Neutrophil (primary cell): ENCODE results near the gene CLPX.

ENCODE experiments used
- H3K27ac ChIP-seq: fragments of 200-600 bp; sonication (generic); 2 replicates; pipeline ENCODE4 v1.5.1; 2016; ENCODE audit warnings: mild to moderate bottlenecking, moderate library complexity
- H3K27me3 ChIP-seq: fragments of 200-600 bp; sonication (generic); 2 replicates; pipeline ENCODE4 v1.6.0; 2016; ENCODE audit warnings: mild to moderate bottlenecking
- H3K36me3 ChIP-seq: fragments of 200-600 bp; sonication (generic); 2 replicates; pipeline ENCODE4 v1.5.1; 2017
- H3K4me1 ChIP-seq, 2 experiments: fragments of 200-600 bp in 1 of 2; sonication (generic) in 1 of 2; 1 replicate in 1 of 2; 2 replicates in 1 of 2; pipeline versions ENCODE4 v1.5.1 to v1.6.1; 2013 to 2016; ENCODE audit warnings: low read depth in 1 of 2, low read length in 1 of 2, mild to moderate bottlenecking in 1 of 2, moderate library complexity in 1 of 2; ENCODE audit not compliant: control insufficient read depth in 1 of 2, insufficient read depth in 1 of 2
- H3K4me3 ChIP-seq, 2 experiments: fragments of 200-600 bp in 1 of 2; sonication (generic) in 1 of 2; 1 replicate in 1 of 2; 2 replicates in 1 of 2; pipeline ENCODE4 v1.5.1; 2013 to 2016; ENCODE audit warnings: low read depth in 1 of 2, low read length in 1 of 2, mild to moderate bottlenecking in 1 of 2, moderate library complexity in 1 of 2
- H3K9me3 ChIP-seq: fragments of 200-600 bp; sonication (generic); 2 replicates; pipeline ENCODE4 v1.5.1; 2016
- TF ChIP-seq, protein P1 (sequence below): fragments of 200-600 bp; sonication (generic); IDR thresholded peaks from 2 replicates; pipeline ENCODE4 v1.5.1; 2016; ENCODE audit warnings: antibody characterized with exemption

Gene CLPX

GRCh38 chr15:65115086-65115485 is 70.1 kb downstream of the CLPX start, which contains the start of gene UBAP1L:
UBAP1L (minus strand) TSS chr15:65115200; CDS start chr15:65106215, 8,985 bp downstream.
- Histone ChIP-seq H3K4me3 (no peak within 1 kb of the TSS), H3K27me3 (no peaks in the 10 kb centered on the region), H3K36me3 (peaks cover 35% of the 10 kb centered on the region)

GRCh38 chr15:65110676-65111292 is 74.4 kb downstream of the CLPX start:
- Histone ChIP-seq H3K9me3 (no peaks in the 10 kb centered on the region), H3K27ac (no peak overlapping the region), H3K27me3 (no peaks in the 10 kb centered on the region), H3K36me3 (peaks cover 12% of the 10 kb centered on the region), H3K4me1 (no peaks in the 10 kb centered on the region), H3K4me3 (no peak overlapping the region)
- TF ChIP-seq, protein P1, sequence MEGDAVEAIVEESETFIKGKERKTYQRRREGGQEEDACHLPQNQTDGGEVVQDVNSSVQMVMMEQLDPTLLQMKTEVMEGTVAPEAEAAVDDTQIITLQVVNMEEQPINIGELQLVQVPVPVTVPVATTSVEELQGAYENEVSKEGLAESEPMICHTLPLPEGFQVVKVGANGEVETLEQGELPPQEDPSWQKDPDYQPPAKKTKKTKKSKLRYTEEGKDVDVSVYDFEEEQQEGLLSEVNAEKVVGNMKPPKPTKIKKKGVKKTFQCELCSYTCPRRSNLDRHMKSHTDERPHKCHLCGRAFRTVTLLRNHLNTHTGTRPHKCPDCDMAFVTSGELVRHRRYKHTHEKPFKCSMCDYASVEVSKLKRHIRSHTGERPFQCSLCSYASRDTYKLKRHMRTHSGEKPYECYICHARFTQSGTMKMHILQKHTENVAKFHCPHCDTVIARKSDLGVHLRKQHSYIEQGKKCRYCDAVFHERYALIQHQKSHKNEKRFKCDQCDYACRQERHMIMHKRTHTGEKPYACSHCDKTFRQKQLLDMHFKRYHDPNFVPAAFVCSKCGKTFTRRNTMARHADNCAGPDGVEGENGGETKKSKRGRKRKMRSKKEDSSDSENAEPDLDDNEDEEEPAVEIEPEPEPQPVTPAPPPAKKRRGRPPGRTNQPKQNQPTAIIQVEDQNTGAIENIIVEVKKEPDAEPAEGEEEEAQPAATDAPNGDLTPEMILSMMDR = no peak

More at GRCh38 chr15:65115086-65115485, 70.1 kb downstream of the CLPX start, which contains the start of gene UBAP1L:
- Histone ChIP-seq H3K4me1 (no peaks in the 10 kb centered on the region), H3K27ac (no peak within 1 kb of the TSS), H3K9me3 (no peaks in the 10 kb centered on the region)
- TF ChIP-seq, protein P1 = no peak

DNA sequence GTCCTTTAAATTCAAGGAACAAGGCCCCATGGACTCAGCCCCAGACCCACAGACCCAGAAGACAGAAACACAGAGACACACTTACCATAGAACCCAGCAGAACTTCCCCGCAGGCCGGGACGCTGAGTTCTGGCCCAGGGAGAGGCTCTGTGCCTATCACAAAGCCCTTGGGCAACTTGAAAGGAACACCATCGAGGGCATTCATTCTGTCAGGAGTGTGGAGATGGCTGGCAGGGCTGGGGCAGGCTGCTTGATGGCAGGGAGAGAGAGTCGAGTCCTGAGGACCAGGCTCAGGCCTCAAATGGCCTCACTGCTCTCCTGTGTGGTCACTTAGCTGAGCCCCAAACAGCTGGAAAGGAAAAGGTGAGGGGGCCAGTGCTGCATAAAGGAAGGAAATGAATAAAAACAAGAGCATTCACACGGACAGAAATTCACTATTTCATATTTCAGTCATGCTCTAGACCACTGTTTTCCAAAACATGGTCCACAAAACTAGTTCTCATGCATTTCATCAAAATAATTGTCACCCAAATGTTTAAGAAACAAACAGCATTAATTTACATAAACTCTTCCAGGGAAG is 79.0 kb downstream of the CLPX start:
- no peaks in the 10 kb centered on the region for H3K27me3 ChIP-seq
- H3K4me1 ChIP-seq = no peaks in the 10 kb centered on the region
- no peak overlapping the region for H3K27ac ChIP-seq
- H3K4me3 ChIP-seq = no peak overlapping the region
- TF ChIP-seq, protein P1 = no peak
- no peaks in the 10 kb centered on the region for H3K9me3 ChIP-seq
- H3K36me3 ChIP-seq = peaks cover 12% of the 10 kb centered on the region

DNA sequence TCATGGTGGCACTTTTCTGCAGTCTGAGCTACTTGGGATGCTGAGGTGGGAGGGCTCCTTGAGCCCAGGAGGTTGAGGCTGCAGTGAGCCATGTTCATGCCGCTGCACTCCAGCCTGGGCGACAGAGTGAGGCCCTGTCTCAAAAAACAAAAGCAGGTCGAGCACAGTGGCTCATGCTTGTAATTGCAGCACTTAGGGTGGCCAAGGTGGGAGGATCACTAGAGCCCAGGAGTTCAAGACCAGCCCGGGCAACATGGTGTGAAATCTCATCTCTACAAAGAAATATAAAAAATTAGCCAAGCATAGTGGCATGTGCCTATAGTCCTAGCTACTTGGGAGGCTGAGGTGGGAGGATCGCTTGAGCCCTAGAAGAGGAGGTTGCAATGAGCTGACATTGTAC is 80.1 kb downstream of the CLPX start:
- H3K4me1 ChIP-seq = no peaks in the 10 kb centered on the region
- H3K27ac ChIP-seq = no peak overlapping the region
- TF ChIP-seq, protein P1 = no peak
- H3K4me3 ChIP-seq = no peak overlapping the region
- H3K27me3 ChIP-seq = no peaks in the 10 kb centered on the region
- no peaks in the 10 kb centered on the region for H3K9me3 ChIP-seq
- H3K36me3 ChIP-seq = peaks cover 12% of the 10 kb centered on the region

- H3K4me3 ChIP-seq = no peak overlapping the region
- H3K27ac ChIP-seq = no peak overlapping the region
- H3K4me1 ChIP-seq = no peaks in the 10 kb centered on the region
- no peaks in the 10 kb centered on the region for H3K9me3 ChIP-seq
- TF ChIP-seq, protein P1 = no peak
- H3K27me3 ChIP-seq = no peaks in the 10 kb centered on the region
- peaks cover 28% of the 10 kb centered on the region for H3K36me3 ChIP-seq
Measured at GRCh38 chr15:65102912-65103311, 82.2 kb downstream of the CLPX start.
